DND-41 (cell line): ENCODE measurements around the gene SPI1.

ENCODE experiments used
- ATAC-seq: fragments of 200-7000 bp; cut with Tn5 transposase; 3 replicates; pipeline ENCODE4 v1.9.1; 2021; ENCODE audit warnings: low read depth; ENCODE audit not compliant: insufficient read depth
- DNase-seq: peaks from one replicate; pipeline ENCODE4 v3.0.0-alpha.2; 2020
- H2AFZ ChIP-seq: 2 replicates; pipeline ENCODE4 v1.6.0; 2012; ENCODE audit warnings: low read depth, low read length
- H3K27ac ChIP-seq: 2 replicates; pipeline ENCODE4 v1.5.1; 2012; ENCODE audit warnings: low read length, inconsistent platforms
- H3K27me3 ChIP-seq: fragments of 200-600 bp; sonication (generic); 2 replicates; pipeline ENCODE4 v1.6.0; 2012; ENCODE audit warnings: low read length, mild to moderate bottlenecking, inconsistent platforms; ENCODE audit not compliant: insufficient read depth, poor library complexity
- H3K36me3 ChIP-seq: 2 replicates; pipeline ENCODE4 v1.5.1; 2012; ENCODE audit warnings: low read length, inconsistent platforms; ENCODE audit not compliant: insufficient read depth
- H3K4me1 ChIP-seq: 2 replicates; pipeline ENCODE4 v1.5.1; 2012; ENCODE audit warnings: mild to moderate bottlenecking, low read length; ENCODE audit not compliant: insufficient read depth
- H3K4me2 ChIP-seq: 2 replicates; pipeline ENCODE4 v1.6.0; 2012; ENCODE audit warnings: mild to moderate bottlenecking, moderate library complexity, low read length, inconsistent platforms; ENCODE audit not compliant: insufficient read depth
- H3K4me3 ChIP-seq, 2 experiments: fragments of 200-600 bp in 1 of 2; shearing (Covaris generic) in 1 of 2; 2 replicates each; pipeline ENCODE4 v1.5.1; 2012 to 2016; ENCODE audit warnings: inconsistent platforms in 2 of 2, low read length in 2 of 2, mild to moderate bottlenecking in 2 of 2, low read depth in 1 of 2, moderate library complexity in 1 of 2
- H3K79me2 ChIP-seq: 2 replicates; pipeline ENCODE4 v1.6.0; 2012; ENCODE audit warnings: low read length, inconsistent platforms; ENCODE audit not compliant: insufficient read depth
- H3K9ac ChIP-seq: 2 replicates; pipeline ENCODE4 v1.6.0; 2012; ENCODE audit warnings: low read depth, mild to moderate bottlenecking, inconsistent platforms, low read length, moderate library complexity
- H3K9me3 ChIP-seq: 2 replicates; pipeline ENCODE4 v1.5.1; 2012; ENCODE audit warnings: low read length, moderate library complexity, mild to moderate bottlenecking, inconsistent platforms; ENCODE audit not compliant: insufficient read depth, severe bottlenecking
- H4K20me1 ChIP-seq: 2 replicates; pipeline ENCODE4 v1.6.0; 2012; ENCODE audit warnings: low read length; ENCODE audit not compliant: insufficient read depth
- EZH2 ChIP-seq: IDR thresholded peaks from 3 replicates; pipeline ENCODE4 v1.6.1; 2012; ENCODE audit warnings: borderline replicate concordance, low read depth, mild to moderate bottlenecking, moderate library complexity, low read length, inconsistent platforms; ENCODE audit not compliant: severe bottlenecking
- TF ChIP-seq, protein P1 (sequence below): IDR thresholded peaks from 2 replicates; pipeline ENCODE4 v1.5.1; 2012; ENCODE audit warnings: borderline replicate concordance, low read length, moderate library complexity, mild to moderate bottlenecking; ENCODE audit not compliant: poor library complexity, severe bottlenecking; ENCODE audit errors: extremely low read depth

Gene SPI1

GRCh38 chr11:47354913-47355282, 23.4 kb downstream of the SPI1 start:
- Histone ChIP-seq H3K4me2 (no peak overlapping the region), H3K9me3 (no peaks in the 10 kb centered on the region), H3K27me3 (no peaks in the 10 kb centered on the region), H3K79me2 (no peaks in the 10 kb centered on the region), H3K4me1 (peaks cover 13% of the 10 kb centered on the region), H3K27ac (no peak overlapping the region), H3K36me3 (no peaks in the 10 kb centered on the region), H4K20me1 (no peaks in the 10 kb centered on the region), H3K9ac (no peak overlapping the region), H3K4me3 (no peak overlapping the region), H2AFZ (no peak overlapping the region)
- ATAC-seq = no peak
- TF ChIP-seq EZH2 = no peak
- no peak for DNase-seq

- DNase-seq = no peak
- no peak overlapping the region for H3K4me3 ChIP-seq
These were observed 24.2 kb downstream of the SPI1 start for GRCh38 chr11:47353978-47354774.

DNA sequence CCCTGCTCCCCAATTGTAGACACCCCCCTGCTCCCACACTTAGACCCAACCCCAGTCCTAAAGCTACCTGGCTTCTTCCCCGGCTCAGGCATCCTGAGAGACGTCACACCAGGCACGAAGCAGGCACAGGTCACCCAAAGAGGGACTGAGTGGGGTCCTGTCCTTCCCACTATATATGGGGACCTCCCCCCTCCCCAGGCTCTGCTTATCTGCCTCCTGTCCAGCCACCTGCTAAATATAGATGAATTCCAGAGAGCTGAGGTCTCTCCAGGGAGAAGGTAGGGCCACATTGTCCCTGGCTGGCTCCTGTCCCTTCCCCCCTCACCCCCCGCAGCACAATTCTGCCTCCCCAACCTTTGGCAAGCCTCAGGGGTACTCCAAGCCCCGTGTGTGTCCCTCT, 25.8 kb downstream of the SPI1 start, which contains the start of gene MYBPC3:
Gene MYBPC3, minus strand, starts transcription at position 147 of the 400 bp plus-strand sequence. Its CDS starts 55 bp downstream, at position 92.
- Histone ChIP-seq H4K20me1 (no peaks in the 10 kb centered on the region), H3K4me3 (no peak within 1 kb of the TSS), H3K27me3 (no peaks in the 10 kb centered on the region), H3K9me3 (no peaks in the 10 kb centered on the region), H3K27ac (no peak within 1 kb of the TSS), H3K79me2 (no peaks in the 10 kb centered on the region), H3K4me1 (no peaks in the 10 kb centered on the region), H3K9ac (no peak within 1 kb of the TSS), H3K4me2 (no peak within 1 kb of the TSS), H3K36me3 (no peaks in the 10 kb centered on the region), H2AFZ (no peak within 1 kb of the TSS)
- no peak for TF ChIP-seq EZH2
- TF ChIP-seq, protein P1, sequence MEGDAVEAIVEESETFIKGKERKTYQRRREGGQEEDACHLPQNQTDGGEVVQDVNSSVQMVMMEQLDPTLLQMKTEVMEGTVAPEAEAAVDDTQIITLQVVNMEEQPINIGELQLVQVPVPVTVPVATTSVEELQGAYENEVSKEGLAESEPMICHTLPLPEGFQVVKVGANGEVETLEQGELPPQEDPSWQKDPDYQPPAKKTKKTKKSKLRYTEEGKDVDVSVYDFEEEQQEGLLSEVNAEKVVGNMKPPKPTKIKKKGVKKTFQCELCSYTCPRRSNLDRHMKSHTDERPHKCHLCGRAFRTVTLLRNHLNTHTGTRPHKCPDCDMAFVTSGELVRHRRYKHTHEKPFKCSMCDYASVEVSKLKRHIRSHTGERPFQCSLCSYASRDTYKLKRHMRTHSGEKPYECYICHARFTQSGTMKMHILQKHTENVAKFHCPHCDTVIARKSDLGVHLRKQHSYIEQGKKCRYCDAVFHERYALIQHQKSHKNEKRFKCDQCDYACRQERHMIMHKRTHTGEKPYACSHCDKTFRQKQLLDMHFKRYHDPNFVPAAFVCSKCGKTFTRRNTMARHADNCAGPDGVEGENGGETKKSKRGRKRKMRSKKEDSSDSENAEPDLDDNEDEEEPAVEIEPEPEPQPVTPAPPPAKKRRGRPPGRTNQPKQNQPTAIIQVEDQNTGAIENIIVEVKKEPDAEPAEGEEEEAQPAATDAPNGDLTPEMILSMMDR = no peak
- DNase-seq = no peak
- no peak for ATAC-seq

More at GRCh38 chr11:47353978-47354774, 24.2 kb downstream of the SPI1 start:
- no peaks in the 10 kb centered on the region for H4K20me1 ChIP-seq
- TF ChIP-seq, protein P1 = no peak
- no peak for TF ChIP-seq EZH2
- H3K27me3 ChIP-seq = no peaks in the 10 kb centered on the region
- no peaks in the 10 kb centered on the region for H3K79me2 ChIP-seq
- no peak overlapping the region for H3K9ac ChIP-seq
- H3K4me2 ChIP-seq = no peak overlapping the region
- peaks cover 6% of the 10 kb centered on the region for H3K4me1 ChIP-seq
- no peak overlapping the region for H3K27ac ChIP-seq
- no peaks in the 10 kb centered on the region for H3K9me3 ChIP-seq
- H3K36me3 ChIP-seq = no peaks in the 10 kb centered on the region
- ATAC-seq = no peak
- no peak overlapping the region for H2AFZ ChIP-seq
